GM12878 (cell line): Measurements from ENCODE around the gene SOX4.

Experiments used
- ATF3 ChIP-seq: IDR thresholded peaks from 2 replicates; pipeline ENCODE4 v1.6.1; 2011; ENCODE audit warnings: low read depth, mild to moderate bottlenecking, low read length, moderate library complexity, borderline replicate concordance; ENCODE audit errors: extremely low read depth
- CHD1 ChIP-seq: IDR thresholded peaks from 2 replicates; pipeline ENCODE4 v1.6.1; 2012; ENCODE audit warnings: low read depth, low read length, improper control_type of control experiment
- CHD4 ChIP-seq: fragments of 200-600 bp; sonication (generic); IDR thresholded peaks from 2 replicates; pipeline ENCODE4 v1.6.1; 2016; ENCODE audit warnings: mild to moderate bottlenecking
- CTCF ChIP-seq, 3 experiments: IDR thresholded peaks in 2 of 3; conservative IDR thresholded peaks in 1 of 3; 2 replicates each; pipeline ENCODE4 v1.5.1; 2011; ENCODE audit warnings: low read depth in 3 of 3, low read length in 3 of 3, mild to moderate bottlenecking in 3 of 3, control low read depth in 2 of 3, moderate library complexity in 2 of 3, inconsistent platforms in 1 of 3, mixed read lengths in 1 of 3; ENCODE audit not compliant: control insufficient read depth in 2 of 3, insufficient read depth in 1 of 3; ENCODE audit errors: extremely low read depth in 1 of 3
- EZH2 ChIP-seq: IDR thresholded peaks from 2 replicates; pipeline ENCODE4 v1.6.1; 2012; ENCODE audit warnings: low read depth, mild to moderate bottlenecking, control low read depth, inconsistent platforms, low read length, borderline replicate concordance; ENCODE audit not compliant: control insufficient read depth
- IRF5 ChIP-seq: fragments of 450-650 bp; IDR thresholded peaks from 2 replicates; pipeline ENCODE4 v1.6.1; 2017; ENCODE audit warnings: borderline replicate concordance
- JUND ChIP-seq: IDR thresholded peaks from 2 replicates; pipeline ENCODE4 v1.6.1; 2012; ENCODE audit warnings: low read depth, mild to moderate bottlenecking, low read length, improper control_type of control experiment, moderate library complexity
- MTA2 ChIP-seq: fragments of 450-650 bp; IDR thresholded peaks from 2 replicates; pipeline ENCODE4 v1.6.1; 2016; ENCODE audit warnings: low read depth, mild to moderate bottlenecking, moderate library complexity
- NBN ChIP-seq: fragments of 450-650 bp; IDR thresholded peaks from 2 replicates; pipeline ENCODE4 v1.6.1; 2016
- PML ChIP-seq: IDR thresholded peaks from 2 replicates; pipeline ENCODE4 v1.6.1; 2012; ENCODE audit warnings: low read length, inconsistent platforms
- POLR2A ChIP-seq: IDR thresholded peaks from 2 replicates; pipeline ENCODE4 v1.6.1; 2011; ENCODE audit warnings: low read depth, mild to moderate bottlenecking, low read length
- POLR2AphosphoS5 ChIP-seq: IDR thresholded peaks from 2 replicates; pipeline ENCODE4 v1.6.1; 2011; ENCODE audit warnings: mild to moderate bottlenecking, low read length, inconsistent platforms
- SIN3A ChIP-seq: IDR thresholded peaks from 2 replicates; pipeline ENCODE4 v1.6.1; 2012; ENCODE audit warnings: low read depth, low read length, improper control_type of control experiment
- TF ChIP-seq, protein P1 (sequence below): fragments of 450-650 bp; IDR thresholded peaks from 2 replicates; pipeline ENCODE4 v1.6.1; 2017; ENCODE audit warnings: mild to moderate bottlenecking, moderate library complexity

GRCh38 chr6:21582651-21583050, 10.9 kb upstream of the SOX4 start:
- TF ChIP-seq CHD1 (no peak), SIN3A (no peak), EZH2 (no peak), MTA2 (no peak), POLR2AphosphoS5 (no peak), NBN (no peak), CTCF (IDR thresholded peaks at IDR 0.05 in 2 of 3, conservative IDR thresholded peaks at IDR 0.05 in 1 of 3; ENCODE audit: control insufficient read depth in 2 of 3, extremely low read depth in 1 of 3, insufficient read depth in 1 of 3, low read depth in 3 of 3, low read length in 3 of 3) (no peak), CHD4 (no peak), ATF3 (no peak), POLR2A (no peak), JUND (no peak), IRF5 (no peak), PML (no peak)
- TF ChIP-seq, protein P1, sequence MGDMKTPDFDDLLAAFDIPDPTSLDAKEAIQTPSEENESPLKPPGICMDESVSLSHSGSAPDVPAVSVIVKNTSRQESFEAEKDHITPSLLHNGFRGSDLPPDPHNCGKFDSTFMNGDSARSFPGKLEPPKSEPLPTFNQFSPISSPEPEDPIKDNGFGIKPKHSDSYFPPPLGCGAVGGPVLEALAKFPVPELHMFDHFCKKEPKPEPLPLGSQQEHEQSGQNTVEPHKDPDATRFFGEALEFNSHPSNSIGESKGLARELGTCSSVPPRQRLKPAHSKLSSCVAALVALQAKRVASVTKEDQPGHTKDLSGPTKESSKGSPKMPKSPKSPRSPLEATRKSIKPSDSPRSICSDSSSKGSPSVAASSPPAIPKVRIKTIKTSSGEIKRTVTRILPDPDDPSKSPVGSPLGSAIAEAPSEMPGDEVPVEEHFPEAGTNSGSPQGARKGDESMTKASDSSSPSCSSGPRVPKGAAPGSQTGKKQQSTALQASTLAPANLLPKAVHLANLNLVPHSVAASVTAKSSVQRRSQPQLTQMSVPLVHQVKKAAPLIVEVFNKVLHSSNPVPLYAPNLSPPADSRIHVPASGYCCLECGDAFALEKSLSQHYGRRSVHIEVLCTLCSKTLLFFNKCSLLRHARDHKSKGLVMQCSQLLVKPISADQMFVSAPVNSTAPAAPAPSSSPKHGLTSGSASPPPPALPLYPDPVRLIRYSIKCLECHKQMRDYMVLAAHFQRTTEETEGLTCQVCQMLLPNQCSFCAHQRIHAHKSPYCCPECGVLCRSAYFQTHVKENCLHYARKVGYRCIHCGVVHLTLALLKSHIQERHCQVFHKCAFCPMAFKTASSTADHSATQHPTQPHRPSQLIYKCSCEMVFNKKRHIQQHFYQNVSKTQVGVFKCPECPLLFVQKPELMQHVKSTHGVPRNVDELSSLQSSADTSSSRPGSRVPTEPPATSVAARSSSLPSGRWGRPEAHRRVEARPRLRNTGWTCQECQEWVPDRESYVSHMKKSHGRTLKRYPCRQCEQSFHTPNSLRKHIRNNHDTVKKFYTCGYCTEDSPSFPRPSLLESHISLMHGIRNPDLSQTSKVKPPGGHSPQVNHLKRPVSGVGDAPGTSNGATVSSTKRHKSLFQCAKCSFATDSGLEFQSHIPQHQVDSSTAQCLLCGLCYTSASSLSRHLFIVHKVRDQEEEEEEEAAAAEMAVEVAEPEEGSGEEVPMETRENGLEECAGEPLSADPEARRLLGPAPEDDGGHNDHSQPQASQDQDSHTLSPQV, result no peak
